NCI-H524 treated with DMSO at 0.1 percent for 48 hours (cell line): Measurements from ENCODE around the gene CLDN2.

Experiments used
- DNase-seq: peaks from one replicate; lab custom pipeline; 2025; lab: John Stamatoyannopoulos, UW

CLDN2 gene

GRCh38 chrX:106927023-106927422 lies 6.8 kb downstream of the CLDN2 start:
- no peak for DNase-seq

- DNase-seq, result no peak
Measured at GRCh38 chrX:106927700-106928099, 7.5 kb downstream of the CLDN2 start.

- DNase-seq, result no peak
Measured at GRCh38 chrX:106928227-106928626, 8.0 kb downstream of the CLDN2 start.

- no peak for DNase-seq
Measured at GRCh38 chrX:106931831-106932491, 11.8 kb downstream of the CLDN2 start.

GRCh38 chrX:106932492-106932923 lies 12.3 kb downstream of the CLDN2 start:
- DNase-seq, result no peak

- DNase-seq, result no peak
Measured at GRCh38 chrX:106932960-106933537, 12.8 kb downstream of the CLDN2 start.

GRCh38 chrX:106933538-106933961 lies 13.3 kb downstream of the CLDN2 start:
- no peak for DNase-seq

GRCh38 chrX:106935175-106935574 lies 15.0 kb downstream of the CLDN2 start:
- DNase-seq, result no peak

GRCh38 chrX:106936246-106936645 lies 16.0 kb downstream of the CLDN2 start:
- DNase-seq, result no peak

GRCh38 chrX:106939566-106939965 lies 19.4 kb downstream of the CLDN2 start:
- DNase-seq, result no peak

- no peak for DNase-seq
Measured at GRCh38 chrX:106940068-106940467, 19.9 kb downstream of the CLDN2 start.

GRCh38 chrX:106946464-106946863 lies 26.3 kb downstream of the CLDN2 start:
- DNase-seq, result no peak

- no peak for DNase-seq
Measured at GRCh38 chrX:106948641-106949040, 28.4 kb downstream of the CLDN2 start.

GRCh38 chrX:106949366-106949765 lies 29.2 kb downstream of the CLDN2 start:
- no peak for DNase-seq

- DNase-seq, result no peak
Measured at GRCh38 chrX:106950381-106950780, 30.2 kb downstream of the CLDN2 start.

GRCh38 chrX:106951230-106951629 lies 31.0 kb downstream of the CLDN2 start:
- DNase-seq, result no peak

- no peak for DNase-seq
Measured at GRCh38 chrX:106952089-106952488, 31.9 kb downstream of the CLDN2 start.

GRCh38 chrX:106952538-106952937 lies 32.3 kb downstream of the CLDN2 start:
- no peak for DNase-seq

- DNase-seq, result no peak
Measured at GRCh38 chrX:106952988-106953387, 32.8 kb downstream of the CLDN2 start.

GRCh38 chrX:106954041-106954440 lies 33.8 kb downstream of the CLDN2 start:
- no peak for DNase-seq

- DNase-seq, result no peak
Measured at GRCh38 chrX:106955004-106955772, 35.0 kb downstream of the CLDN2 start.

GRCh38 chrX:106957856-106958255 lies 37.7 kb downstream of the CLDN2 start:
- no peak for DNase-seq

- DNase-seq, result no peak
Measured at GRCh38 chrX:106959901-106960300, 39.7 kb downstream of the CLDN2 start.
